Spinal cord (tissue), 10 donors: ENCODE results near the gene MYL9. TPM values are rescaled to one million over a fixed set of nuclear protein-coding genes. Genes with fewer than 3 reads are reported as not detected.

Experiments
- DNase-seq, 6 donors: peaks; one replicate each; pipeline versions ENCODE4 v3.0.0 to v3.0.0-alpha.2; 2013 to 2015; ENCODE audit warnings: low spot score in 6 of 6, low read depth in 4 of 6
- H3K27ac ChIP-seq: one replicate; pipeline ENCODE4 v1.5.1; 2013; ENCODE audit warnings: low read depth, low read length, control low read depth
- H3K27me3 ChIP-seq: one replicate; pipeline ENCODE4 v1.6.1; 2013; ENCODE audit warnings: low read length; ENCODE audit not compliant: control insufficient read depth, insufficient read depth
- H3K36me3 ChIP-seq: one replicate; pipeline ENCODE4 v1.6.1; 2013; ENCODE audit warnings: low read length; ENCODE audit not compliant: control insufficient read depth, insufficient read depth
- H3K4me1 ChIP-seq: one replicate; pipeline ENCODE4 v1.6.1; 2013; ENCODE audit warnings: low read length; ENCODE audit not compliant: control insufficient read depth, insufficient read depth
- H3K4me3 ChIP-seq: one replicate; pipeline ENCODE4 v1.5.1; 2013; ENCODE audit warnings: low read depth, low read length, control low read depth
- H3K9me3 ChIP-seq: one replicate; pipeline ENCODE4 v1.6.1; 2013; ENCODE audit warnings: low read length; ENCODE audit not compliant: control insufficient read depth, insufficient read depth
- WGBS: methylation state at CpG from one replicate; pipeline ENCODE4 v1.1.5; 2013; ENCODE audit warnings: missing lambda C conversion rate; ENCODE audit not compliant: insufficient coverage; 5-methylcytosine and 5-hydroxymethylcytosine counted together
- polyA plus RNA-seq, 2 donors: library from polyadenylated mRNA; unstranded; fragments of 120-200 nt; gene quantifications; one replicate each; pipeline ENCODE4 v1.2.1, GENCODE V29; 2013; ENCODE audit not compliant: insufficient read length in 2 of 2
- total RNA-seq, 2 donors: library from RNA; depleted of rRNA in 1 of 2; stranded (reverse); fragments of 120-200 nt in 1 of 2; fragments of >200 nt in 1 of 2; gene quantifications; one replicate each; pipeline versions ENCODE4 v1.2.3 to v1.2.4, GENCODE V29; 2013 to 2014
- donor health status: healthy.

The MYL9 gene
- total and polyA plus RNA-seq, 4 donors: 5.0 to 85.3 (median 33.1) TPM

DNA sequence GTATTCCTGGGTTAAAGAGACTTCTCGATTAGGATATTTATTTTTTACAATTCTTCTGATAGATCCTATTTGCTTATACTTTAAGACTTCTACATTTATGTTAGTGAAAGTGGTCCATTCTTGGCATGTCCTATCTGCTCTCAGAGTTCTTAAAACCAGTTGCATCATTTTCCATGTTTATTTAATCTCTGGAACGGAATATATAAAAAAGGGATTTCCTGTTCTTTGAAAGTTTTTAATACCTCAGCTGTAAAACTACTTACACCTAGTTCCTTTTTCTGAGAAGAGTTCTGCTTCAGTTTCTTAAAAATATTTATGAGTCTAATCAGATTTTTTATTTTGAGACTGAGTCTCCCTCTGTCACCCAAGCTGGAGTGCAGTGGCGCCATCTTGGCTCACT, 18.0 kb upstream of the MYL9 start:
- no peak for DNase-seq
- H3K4me1 ChIP-seq: no peaks in the 10 kb centered on the region
- WGBS: no CpG with 5 or more reads among the region's 3 CpGs
- H3K36me3 ChIP-seq: peaks cover 78% of the 10 kb centered on the region
- H3K4me3 ChIP-seq: no peak overlapping the region
- no peak overlapping the region for H3K27ac ChIP-seq
- no peaks in the 10 kb centered on the region for H3K27me3 ChIP-seq
- no peaks in the 10 kb centered on the region for H3K9me3 ChIP-seq

DNA sequence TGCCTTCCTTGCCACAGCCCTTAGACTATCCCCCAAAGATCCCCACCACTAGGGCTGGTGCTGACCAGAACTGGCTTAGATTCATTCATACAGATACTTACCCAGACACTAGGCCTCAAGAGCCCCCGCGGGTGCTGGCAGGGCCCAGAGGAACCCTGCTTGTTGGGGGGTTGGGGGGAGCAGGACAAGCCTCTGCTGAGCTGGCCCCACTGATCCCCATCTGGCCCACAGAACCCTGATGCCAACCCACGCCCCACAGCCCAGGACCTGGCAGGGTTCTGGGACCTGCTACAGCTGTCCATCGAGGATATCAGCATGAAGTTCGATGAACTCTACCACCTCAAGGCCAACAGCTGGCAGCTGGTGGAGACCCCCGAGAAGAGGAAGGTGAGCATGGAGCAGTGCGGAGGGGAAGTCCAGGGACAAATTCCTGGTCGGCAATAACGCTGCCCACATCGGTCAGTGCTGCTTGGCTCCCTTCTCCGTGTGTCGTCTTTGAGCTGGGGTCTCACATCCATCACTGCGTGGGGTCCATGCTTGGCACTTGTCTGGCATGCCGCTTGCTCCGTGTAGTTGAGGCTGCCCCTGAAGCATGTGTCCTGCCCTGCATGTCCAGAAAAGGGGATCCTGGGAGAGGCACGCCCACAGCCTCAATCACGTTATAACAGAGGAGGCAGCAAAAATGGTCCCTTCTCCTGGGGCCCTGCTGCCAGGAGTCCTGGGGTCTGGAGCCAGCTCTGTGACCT, 15.5 kb upstream of the MYL9 start:
- Histone ChIP-seq H3K9me3 (no peaks in the 10 kb centered on the region), H3K4me1 (no peaks in the 10 kb centered on the region), H3K27ac (no peak overlapping the region), H3K36me3 (peaks cover 86% of the 10 kb centered on the region), H3K4me3 (no peak overlapping the region), H3K27me3 (no peaks in the 10 kb centered on the region)
- 88% methylated on average over 13 of the region's 17 CpGs for WGBS
- no peak for DNase-seq

DNA sequence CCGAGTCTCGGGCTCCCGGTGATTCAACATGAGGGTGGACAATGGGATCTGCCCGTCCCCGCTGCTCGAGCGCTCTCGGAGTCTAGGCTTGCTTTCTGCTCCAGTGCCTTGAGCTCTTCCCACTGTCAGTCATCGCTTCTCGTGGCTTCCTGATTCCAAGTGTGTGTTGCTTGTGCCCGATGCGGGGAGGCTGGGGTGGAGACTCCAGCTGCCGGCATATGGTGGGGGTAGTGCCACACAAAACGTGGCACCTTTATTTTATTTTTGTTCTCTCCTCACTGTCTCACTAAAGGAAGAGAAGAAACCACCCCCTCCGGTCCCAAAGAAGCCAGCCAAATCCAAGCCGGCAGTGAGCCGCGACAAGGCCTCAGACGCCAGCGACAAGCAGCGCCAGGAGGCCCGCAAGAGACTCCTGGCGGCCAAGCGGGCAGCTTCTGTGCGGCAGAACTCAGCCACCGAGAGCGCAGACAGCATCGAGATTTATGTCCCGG, 14.8 kb upstream of the MYL9 start:
- Histone ChIP-seq H3K9me3 (no peaks in the 10 kb centered on the region), H3K36me3 (peaks cover 83% of the 10 kb centered on the region), H3K27me3 (no peaks in the 10 kb centered on the region), H3K4me3 (no peak overlapping the region), H3K27ac (no peak overlapping the region), H3K4me1 (no peaks in the 10 kb centered on the region)
- 89% methylated on average over 26 of the region's 29 CpGs for WGBS
- DNase-seq: no peak

DNA sequence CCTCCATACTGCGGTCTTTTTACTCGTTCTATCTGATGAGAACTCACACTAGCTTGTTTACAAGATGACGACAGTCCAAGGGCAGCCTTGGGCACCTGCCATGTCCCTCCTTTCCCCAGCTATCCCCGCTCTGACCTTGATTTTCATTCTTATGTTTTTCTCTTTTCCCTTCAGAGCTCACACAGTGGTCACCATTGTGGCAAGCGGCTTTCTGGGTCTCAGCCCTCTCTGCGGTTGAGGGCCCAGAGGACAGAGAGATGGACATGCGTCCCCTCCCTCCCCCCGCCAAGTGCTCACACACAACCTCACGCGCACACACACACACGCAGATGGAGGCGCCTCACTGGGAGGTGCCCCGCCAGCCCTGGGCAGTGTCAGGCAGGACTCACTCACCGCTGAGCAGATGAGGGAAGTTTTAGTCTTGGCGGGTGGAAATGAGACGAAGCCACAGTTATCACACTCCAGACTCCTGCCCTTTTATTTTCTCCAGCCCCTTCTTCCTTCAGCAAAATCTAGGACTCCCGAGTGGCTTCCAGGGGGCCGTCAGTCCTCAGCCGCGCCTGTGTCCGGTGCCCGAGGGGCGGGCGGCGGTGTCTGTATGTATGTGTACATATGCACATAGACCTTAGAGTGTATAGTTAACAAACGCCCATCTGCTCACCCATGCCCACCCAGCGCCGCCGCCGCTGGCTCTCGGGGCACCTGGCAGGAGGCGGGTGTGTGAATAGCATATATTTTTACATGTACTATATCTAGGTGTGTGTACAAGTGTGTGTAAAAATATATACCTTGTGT, 13.8 kb upstream of the MYL9 start:
- H3K27me3 ChIP-seq: no peaks in the 10 kb centered on the region
- no peaks in the 10 kb centered on the region for H3K4me1 ChIP-seq
- no peak overlapping the region for H3K27ac ChIP-seq
- H3K36me3 ChIP-seq: peaks cover 76% of the 10 kb centered on the region
- no peak overlapping the region for H3K4me3 ChIP-seq
- no peaks in the 10 kb centered on the region for H3K9me3 ChIP-seq
- no peak for DNase-seq
- 83% methylated on average over 6 of the region's 32 CpGs for WGBS

DNA sequence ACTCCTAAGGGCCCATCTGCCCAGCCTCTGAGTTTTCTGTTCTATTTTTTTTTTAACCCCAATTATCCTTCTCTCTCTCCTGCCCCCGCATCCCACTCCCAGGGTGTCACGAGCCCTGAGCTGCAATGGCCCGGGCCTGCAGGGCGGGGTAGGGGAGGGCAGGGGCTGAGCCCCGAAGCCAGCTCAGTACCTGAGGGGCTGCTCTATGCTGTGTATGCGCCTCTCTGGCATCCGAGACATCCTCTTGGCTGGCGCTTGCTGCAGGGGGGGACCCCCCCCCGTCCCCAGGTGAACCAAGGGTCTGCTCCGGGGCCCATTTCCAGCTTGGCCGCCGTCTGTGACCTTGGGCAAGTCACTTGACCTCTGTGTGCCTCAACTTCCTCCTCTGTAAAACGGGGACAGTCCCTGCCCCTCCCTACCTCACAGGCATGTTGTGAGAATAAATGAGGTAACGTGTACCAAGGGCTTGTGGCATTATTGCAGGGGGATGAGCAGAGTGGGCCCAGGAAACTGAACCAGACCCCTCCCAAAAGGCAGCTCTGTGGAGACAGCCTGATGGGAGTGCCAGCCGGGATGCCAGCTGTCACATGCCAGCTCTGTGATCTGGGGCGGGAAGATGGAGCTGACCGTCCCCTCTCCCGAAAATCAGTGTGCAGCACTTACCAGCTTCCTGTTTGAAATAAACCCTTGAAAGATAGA, 13.0 kb upstream of the MYL9 start:
- no peak for DNase-seq
- no peak overlapping the region for H3K27ac ChIP-seq
- H3K4me3 ChIP-seq: no peak overlapping the region
- no peaks in the 10 kb centered on the region for H3K9me3 ChIP-seq
- WGBS: 85% methylated on average over 12 of the region's 18 CpGs
- peaks cover 69% of the 10 kb centered on the region for H3K36me3 ChIP-seq
- no peaks in the 10 kb centered on the region for H3K4me1 ChIP-seq
- H3K27me3 ChIP-seq: no peaks in the 10 kb centered on the region

DNA sequence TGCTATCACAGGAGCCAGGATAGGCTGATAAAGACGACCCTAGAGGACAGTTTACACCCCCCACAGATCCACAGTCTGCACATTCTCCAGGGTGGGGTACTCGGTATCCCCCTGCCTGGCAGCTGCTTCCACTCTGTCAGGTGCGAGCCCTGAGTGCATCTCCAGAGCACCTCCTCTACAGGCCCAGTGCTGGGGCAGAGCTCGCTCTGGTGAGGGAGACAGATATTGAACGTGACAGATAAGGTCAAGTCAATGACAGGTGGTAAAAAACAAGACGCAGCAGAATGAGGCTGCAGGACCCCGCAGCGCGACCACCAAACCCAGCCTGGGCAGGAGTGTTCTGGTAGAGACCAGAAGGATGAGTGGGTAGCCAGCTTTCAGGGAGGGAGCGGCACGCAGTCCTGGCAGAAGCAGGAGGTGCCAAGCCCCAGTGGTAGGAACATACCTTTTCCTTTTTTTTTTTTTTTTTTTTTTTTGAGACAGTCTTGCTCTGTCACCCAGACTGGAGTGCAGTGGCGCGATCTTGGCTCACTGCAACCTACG, 12.4 kb upstream of the MYL9 start:
- 100% methylated on average over 7 of the region's 14 CpGs for WGBS
- H3K9me3 ChIP-seq: no peaks in the 10 kb centered on the region
- H3K36me3 ChIP-seq: peaks cover 67% of the 10 kb centered on the region
- H3K4me1 ChIP-seq: no peaks in the 10 kb centered on the region
- no peak overlapping the region for H3K4me3 ChIP-seq
- no peak overlapping the region for H3K27ac ChIP-seq
- no peaks in the 10 kb centered on the region for H3K27me3 ChIP-seq
- no peak for DNase-seq

DNA sequence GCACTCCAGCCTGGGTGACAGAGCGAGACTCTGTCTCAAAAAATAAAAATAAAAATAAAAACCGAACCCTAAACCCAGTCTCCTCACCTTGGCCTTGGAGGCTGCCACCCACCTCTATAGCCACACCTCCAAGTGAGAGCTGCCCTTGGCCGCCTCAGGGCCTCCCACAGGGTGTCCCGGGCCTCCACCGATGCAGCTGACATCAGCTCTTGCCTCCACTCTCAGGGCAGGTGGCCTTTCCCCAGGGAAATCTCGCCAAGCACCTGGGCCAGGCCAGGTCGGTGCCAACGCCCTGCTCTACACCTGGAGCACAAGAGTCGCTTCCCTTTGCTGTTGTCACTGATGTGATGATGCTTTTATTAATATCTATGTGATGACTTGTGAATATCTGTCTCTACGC, 8.9 kb upstream of the MYL9 start:
- no peaks in the 10 kb centered on the region for H3K4me1 ChIP-seq
- no peak overlapping the region for H3K27ac ChIP-seq
- DNase-seq: no peak
- H3K36me3 ChIP-seq: peaks cover 34% of the 10 kb centered on the region
- no peak overlapping the region for H3K4me3 ChIP-seq
- 93% methylated on average over 9 of the region's 10 CpGs for whole genome bisulfite sequencing
- H3K9me3 ChIP-seq: no peaks in the 10 kb centered on the region
- H3K27me3 ChIP-seq: no peaks in the 10 kb centered on the region

DNA sequence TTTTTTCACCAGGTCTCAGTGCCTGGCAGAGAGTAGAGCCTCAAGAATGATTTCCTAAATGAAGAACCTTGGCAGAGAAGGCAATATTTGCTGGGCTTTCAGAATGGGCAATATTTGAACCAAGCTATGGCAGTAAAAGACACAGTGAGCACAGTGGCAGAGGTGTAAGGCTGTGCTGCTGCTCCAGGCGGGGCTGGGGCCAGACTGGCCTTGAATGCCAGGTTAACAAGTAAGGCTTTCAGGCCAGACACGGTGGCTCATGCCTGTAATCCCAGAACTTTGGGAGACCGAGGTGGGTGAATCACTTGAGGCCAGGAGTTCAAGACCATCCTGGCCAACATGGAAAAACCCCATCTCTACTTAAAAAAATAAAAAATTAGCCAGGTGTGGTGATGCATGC, 8.5 kb upstream of the MYL9 start:
- Histone ChIP-seq H3K4me3 (no peak overlapping the region), H3K27ac (no peak overlapping the region), H3K36me3 (peaks cover 30% of the 10 kb centered on the region), H3K9me3 (no peaks in the 10 kb centered on the region), H3K4me1 (no peaks in the 10 kb centered on the region), H3K27me3 (no peaks in the 10 kb centered on the region)
- DNase-seq: no peak
- 100% methylated on average over 2 of the region's 3 CpGs for WGBS

DNA sequence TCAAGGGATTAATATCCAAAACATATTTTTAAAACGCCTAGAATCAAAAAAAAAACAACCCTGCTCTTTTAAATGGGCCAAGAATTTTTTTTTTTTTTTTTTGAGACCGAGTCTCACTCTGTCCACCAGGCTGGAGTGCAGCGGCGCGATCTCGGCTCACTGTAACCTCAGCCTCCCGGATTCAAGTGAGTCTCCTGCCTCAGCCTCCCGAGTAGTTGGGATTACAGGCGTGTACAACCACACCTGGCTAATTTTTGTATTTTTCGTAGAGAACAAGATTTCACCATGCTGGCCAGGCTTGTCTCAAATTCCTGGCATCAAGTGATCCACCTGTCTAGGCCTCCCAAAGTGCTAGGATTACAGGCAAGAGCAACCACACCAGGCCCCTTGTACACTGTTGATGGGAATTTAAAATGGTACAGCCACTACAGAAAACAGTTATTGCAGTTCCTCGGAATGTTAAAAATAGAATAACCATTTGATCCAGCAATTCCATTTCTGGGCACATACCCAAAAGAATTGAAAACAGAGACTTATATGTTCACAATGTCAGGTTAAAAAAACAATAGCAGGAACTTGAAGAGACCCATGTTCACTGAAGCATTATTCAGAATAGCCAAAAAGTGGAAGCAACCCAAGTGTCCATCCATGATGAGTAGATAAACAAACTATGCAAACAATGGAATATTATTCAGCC, 3.1 kb upstream of the MYL9 start:
- H3K27me3 ChIP-seq: peaks cover 2% of the 10 kb centered on the region
- DNase-seq: no peak
- no peaks in the 10 kb centered on the region for H3K9me3 ChIP-seq
- WGBS: 100% methylated on average over 5 of the region's 11 CpGs
- H3K27ac ChIP-seq: no peak overlapping the region
- no peak overlapping the region for H3K4me3 ChIP-seq
- H3K36me3 ChIP-seq: peaks cover 3% of the 10 kb centered on the region
- peaks cover 19% of the 10 kb centered on the region for H3K4me1 ChIP-seq
